HUES6 (cell line): ENCODE measurements around the gene CERK.
"Not testable (repeated sequence)": the region's sequence is repeated elsewhere in the genome, so short reads cannot be mapped to it uniquely, and the experiment has no call there.

Experiments used
- H3K27ac ChIP-seq: 2 replicates; pipeline ENCODE4 v1.7.0; 2013; ENCODE audit warnings: low read depth, mild to moderate bottlenecking, low read length, inconsistent platforms
- H3K27me3 ChIP-seq: 2 replicates; pipeline ENCODE4 v1.6.1; 2013; ENCODE audit warnings: low read length; ENCODE audit not compliant: control insufficient read depth, insufficient read depth
- H3K36me3 ChIP-seq: 2 replicates; pipeline ENCODE4 v1.6.1; 2013; ENCODE audit warnings: low read length; ENCODE audit not compliant: control insufficient read depth, insufficient read depth
- H3K4me1 ChIP-seq: 2 replicates; pipeline ENCODE4 v1.6.1; 2013; ENCODE audit warnings: low read length; ENCODE audit not compliant: control insufficient read depth, insufficient read depth
- H3K4me3 ChIP-seq: 2 replicates; pipeline ENCODE4 v1.5.1; 2013; ENCODE audit warnings: low read depth, low read length
- H3K9ac ChIP-seq: one replicate; pipeline ENCODE4 v1.6.1; 2013; ENCODE audit warnings: mild to moderate bottlenecking, low read length
- H3K9me3 ChIP-seq: 2 replicates; pipeline ENCODE4 v1.6.1; 2013; ENCODE audit warnings: low read depth, low read length; ENCODE audit not compliant: control insufficient read depth, insufficient read depth

The CERK gene

DNA sequence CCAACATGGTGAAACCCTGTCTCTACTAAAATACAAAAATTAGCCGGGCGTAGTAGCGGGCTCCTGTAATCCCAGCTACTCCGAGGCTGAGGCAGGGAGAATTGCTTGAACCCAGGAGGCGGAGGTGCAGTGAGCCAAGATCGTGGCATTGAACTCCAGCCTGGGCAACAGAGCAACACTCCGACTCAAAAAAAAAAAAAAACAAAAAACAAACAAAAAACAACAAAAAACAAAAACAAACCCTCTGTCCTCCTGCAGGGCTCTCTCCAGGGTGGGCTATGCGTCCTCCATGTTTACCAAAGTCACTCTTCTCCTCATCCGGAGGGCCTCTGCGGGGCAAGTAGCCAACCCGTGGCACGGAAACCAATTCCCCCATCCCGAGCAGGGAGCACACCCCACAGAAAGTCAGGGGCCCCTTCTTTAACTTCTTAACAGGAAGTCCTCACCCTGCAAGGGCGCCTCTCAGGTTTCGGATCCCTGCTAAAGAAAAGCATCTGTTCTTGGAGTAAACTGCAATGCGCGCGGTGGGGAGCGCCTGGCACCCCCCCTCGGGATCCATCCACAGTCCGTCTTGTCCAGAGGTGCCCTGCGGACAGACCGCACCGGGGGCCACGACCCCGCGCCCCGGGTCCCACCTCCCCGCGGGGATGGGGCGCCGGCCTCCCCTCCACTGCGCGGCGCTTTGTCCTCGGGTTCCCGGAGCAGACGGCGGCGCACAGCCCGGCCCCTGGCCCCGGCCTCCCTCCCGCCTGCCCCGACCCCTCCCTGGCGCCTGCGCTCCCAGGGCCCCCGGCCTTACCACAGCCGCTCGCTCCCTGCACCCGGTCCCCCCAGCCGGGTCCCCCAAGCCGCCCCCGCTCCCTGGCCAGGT is 712 bp downstream of the CERK start:
- peaks cover 23% of the 10 kb centered on the region for H3K4me1 ChIP-seq
- H3K4me3 ChIP-seq = peak overlapping the region; percentile 78
- 0 out of 2 replicates have a peak, but pooled peaks cover 6% of the 10 kb centered on the region for H3K36me3 ChIP-seq
- peak overlapping the region; percentile 72 for H3K9ac ChIP-seq
- no peaks in the 10 kb centered on the region for H3K27me3 ChIP-seq
- no peaks in the 10 kb centered on the region for H3K9me3 ChIP-seq
- no peak overlapping the region for H3K27ac ChIP-seq

DNA sequence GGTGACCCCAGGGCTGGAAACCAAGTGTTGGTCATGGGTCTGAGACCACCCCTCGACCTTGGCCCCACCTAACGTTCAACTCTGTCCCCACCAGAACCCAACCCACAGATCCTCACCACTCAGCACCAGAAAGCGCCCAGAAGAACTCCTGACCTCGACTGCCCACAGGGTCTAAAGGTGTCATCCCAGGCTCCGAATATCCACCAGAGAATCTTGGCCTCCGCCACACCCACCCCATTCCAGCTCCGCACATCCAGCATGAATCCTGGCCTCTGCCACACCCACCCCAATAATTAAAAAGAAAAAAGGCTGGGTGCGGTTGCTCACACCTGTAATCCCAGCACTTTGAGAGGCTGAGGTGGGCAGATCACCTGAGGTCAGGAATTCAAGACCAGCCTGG is 1.3 kb downstream of the CERK start:
- H3K27me3 ChIP-seq = no peaks in the 10 kb centered on the region

DNA sequence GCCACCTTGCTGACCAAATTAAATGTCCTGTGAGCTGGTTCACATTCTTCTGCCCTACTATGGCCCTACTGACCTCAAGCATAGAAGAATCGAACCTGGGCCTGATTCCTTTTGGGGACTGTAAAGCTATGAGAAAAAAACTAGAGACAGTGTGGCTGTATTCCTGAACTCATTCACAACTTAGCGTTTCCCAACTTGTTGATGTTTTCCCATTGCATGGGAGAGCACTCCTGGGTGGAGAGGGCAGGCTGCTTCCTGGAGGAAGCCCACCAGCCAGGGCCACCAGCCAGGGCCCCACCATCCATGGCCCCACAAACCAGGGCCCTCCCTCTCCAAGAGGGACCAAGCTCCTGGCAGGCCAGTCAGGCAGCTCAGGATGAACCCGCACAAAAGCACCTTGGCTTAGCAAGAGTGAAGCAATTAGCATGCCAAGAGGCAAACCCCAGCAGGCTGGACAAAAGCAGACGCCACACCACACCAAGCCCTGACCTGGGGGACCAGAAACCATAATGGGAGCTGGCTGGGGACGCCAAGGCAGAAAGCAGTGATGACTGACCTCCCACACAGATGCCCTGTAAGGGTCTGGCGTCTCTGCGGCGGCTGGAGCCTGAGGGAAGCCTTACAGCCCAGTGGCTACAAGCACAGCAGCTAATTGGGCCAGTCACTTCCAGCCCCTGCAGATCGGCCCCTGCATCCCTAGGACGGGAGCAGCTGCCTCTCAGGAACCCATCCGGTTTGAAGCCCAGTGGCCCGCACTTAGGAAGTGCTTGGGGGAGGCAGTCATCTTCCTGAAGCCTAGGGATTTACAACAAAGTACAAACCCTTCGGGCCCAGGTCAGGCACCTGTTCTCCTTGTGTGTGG is 2.1 kb downstream of the CERK start:
- peaks cover 36% of the 10 kb centered on the region for H3K4me1 ChIP-seq
- H3K27ac ChIP-seq = no peak overlapping the region
- H3K36me3 ChIP-seq = 0 out of 2 replicates have a peak, but pooled peaks cover 6% of the 10 kb centered on the region
- H3K9me3 ChIP-seq = no peaks in the 10 kb centered on the region
- H3K27me3 ChIP-seq = no peaks in the 10 kb centered on the region
- H3K4me3 ChIP-seq = peak overlapping the region; percentile 78
- no peak overlapping the region for H3K9ac ChIP-seq

More for the DNA sequence above, 1.3 kb downstream of the CERK start:
- peaks cover 29% of the 10 kb centered on the region for H3K4me1 ChIP-seq
- H3K4me3 ChIP-seq = peak overlapping the region; percentile 78
- H3K36me3 ChIP-seq = 0 out of 2 replicates have a peak, but pooled peaks cover 6% of the 10 kb centered on the region
- no peak overlapping the region for H3K9ac ChIP-seq
- H3K9me3 ChIP-seq = no peaks in the 10 kb centered on the region
- H3K27ac ChIP-seq = no peak overlapping the region

DNA sequence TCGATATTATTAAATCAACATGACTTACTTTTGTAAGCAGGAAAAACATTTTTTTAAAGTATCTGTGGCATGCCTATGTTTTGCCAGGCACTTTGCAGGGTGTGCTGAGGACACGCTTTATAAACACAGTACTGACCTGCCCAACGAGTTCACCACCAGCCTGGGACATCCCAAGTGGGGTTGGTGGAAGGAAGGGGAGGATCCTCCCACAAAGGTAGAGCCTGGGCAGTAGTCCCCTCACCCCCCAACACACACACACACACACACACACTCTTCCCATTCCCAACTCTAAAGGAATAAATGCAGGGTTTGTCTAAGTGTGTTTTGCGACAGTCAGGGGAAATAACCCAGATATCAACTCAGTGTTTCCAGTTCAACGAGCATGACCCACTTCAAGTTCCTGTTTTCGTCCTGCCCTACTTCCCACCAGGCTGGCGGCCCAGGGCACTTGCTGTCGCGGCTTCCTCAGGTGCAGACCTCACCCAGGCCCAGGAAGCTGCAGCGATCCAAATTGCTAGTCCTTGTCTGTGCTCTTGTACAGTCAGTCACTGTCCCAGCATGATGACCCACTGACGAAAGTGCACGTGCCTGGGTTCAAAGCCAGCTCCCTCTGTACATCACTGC is 3.1 kb downstream of the CERK start:
- Histone ChIP-seq H3K4me3 (no peak overlapping the region), H3K36me3 (0 out of 2 replicates have a peak, but pooled peaks cover 6% of the 10 kb centered on the region), H3K9me3 (no peaks in the 10 kb centered on the region), H3K4me1 (peaks cover 36% of the 10 kb centered on the region), H3K27ac (no peak overlapping the region), H3K27me3 (no peaks in the 10 kb centered on the region), H3K9ac (no peak overlapping the region)

DNA sequence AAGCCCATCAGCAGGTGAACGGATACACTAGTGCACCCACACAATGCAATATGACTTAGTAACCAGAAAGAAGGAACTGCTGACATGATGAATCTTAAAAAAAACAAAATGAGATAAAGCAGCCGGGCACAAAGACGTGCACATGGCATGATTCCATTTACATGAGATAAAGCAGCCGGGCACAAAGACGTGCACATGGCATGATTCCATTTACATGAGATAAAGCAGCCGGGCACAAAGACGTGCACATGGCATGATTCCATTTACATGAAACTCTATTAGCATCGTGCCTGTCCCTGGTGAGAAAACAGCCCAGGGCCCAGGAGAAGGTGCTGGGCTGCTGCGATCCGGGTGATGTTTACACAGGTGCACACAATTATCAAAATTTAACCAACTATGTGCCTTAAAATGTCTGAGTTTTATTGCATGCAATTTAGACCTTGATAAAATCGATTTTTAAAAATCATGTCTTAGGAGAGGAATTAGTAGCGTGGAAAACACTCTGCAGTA is 3.8 kb downstream of the CERK start:
- not testable (repeated sequence) for H3K4me3 ChIP-seq, H3K36me3 ChIP-seq, H3K9me3 ChIP-seq, H3K9ac ChIP-seq, H3K27ac ChIP-seq, H3K27me3 ChIP-seq
- H3K4me1 ChIP-seq = peaks cover 33% of the 10 kb centered on the region

DNA sequence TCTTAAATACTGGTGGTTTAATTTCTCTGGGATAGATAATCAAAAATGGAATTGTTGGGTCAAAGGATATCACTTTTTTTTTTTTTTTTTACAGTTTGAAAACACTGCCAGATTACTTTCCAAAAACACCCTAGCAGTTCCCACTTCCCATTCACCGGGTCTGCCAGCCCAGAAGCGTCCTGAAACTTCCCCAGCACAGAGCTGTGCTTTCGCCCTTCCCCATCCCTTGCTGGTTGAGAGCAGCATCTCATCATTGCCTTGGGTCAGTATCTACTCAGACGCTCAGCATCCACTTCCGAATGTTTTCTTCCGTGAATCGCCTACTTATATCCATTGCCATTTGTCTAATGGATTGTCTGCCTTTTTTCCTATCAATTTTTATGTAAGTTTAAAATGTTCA is 5.5 kb downstream of the CERK start:
- Histone ChIP-seq H3K9ac (no peak overlapping the region), H3K36me3 (0 out of 2 replicates have a peak, but pooled peaks cover 6% of the 10 kb centered on the region), H3K9me3 (no peaks in the 10 kb centered on the region), H3K27me3 (no peaks in the 10 kb centered on the region), H3K4me1 (peaks cover 27% of the 10 kb centered on the region), H3K4me3 (no peak overlapping the region), H3K27ac (no peak overlapping the region)

DNA sequence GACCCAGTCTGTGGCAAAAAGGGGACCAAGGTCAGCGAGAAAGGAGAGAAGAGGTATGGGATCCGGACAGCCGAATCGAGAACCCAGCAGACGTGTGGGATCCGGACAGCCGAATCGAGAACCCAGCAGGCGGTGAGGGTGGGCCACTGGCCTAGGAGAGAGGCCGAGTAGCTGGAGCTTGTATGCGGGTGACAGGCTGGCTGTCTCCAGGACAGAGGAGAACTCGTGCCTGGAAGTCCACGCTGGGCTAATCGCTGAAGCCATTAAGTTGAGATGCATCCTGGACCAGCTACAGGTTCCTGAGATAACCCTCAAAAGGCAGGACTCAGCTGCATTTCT is 6.0 kb downstream of the CERK start:
- Histone ChIP-seq H3K27ac (no peak overlapping the region), H3K27me3 (no peaks in the 10 kb centered on the region), H3K9ac (no peak overlapping the region), H3K4me1 (peaks cover 27% of the 10 kb centered on the region), H3K9me3 (no peaks in the 10 kb centered on the region), H3K4me3 (no peak overlapping the region), H3K36me3 (0 out of 2 replicates have a peak, but pooled peaks cover 6% of the 10 kb centered on the region)

DNA sequence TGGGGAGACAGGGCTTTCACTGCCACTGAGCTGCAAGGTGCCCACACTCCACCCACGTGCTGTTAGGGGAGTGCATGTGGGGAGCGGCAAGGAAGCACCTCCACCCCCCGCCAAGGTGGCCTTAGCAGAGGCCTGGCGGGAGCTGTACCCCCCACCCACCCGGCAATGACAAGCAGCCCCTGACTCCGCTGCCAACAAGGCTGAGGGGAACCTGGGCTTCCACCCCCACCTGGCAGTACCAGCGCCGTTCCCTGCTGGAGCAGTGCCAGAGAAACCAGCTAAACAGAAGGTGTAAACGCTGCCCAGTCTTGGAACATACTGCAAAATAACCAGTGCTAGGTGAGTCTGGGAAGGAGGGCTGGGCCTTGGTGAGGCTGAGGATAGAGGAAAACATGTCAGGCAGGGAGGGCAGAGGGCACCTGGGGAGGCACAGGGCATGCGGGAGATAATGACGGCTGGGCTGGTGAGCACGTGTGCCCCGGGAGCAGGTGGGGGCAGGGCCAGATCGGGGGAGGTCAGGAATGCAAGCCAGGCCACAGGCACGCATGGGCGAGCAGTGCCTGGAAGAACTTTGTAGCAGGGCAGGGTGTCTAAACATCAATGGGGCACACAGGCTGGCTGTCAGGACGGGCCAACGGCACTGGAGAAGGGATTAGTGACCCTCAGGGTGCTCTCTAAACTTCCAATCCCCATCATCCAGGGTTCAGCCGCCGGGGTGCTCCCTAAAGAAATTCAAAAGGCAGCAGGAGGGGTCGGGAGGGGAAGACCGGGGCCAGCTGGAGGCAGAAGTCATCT is 6.6 kb downstream of the CERK start:
- Histone ChIP-seq H3K4me3 (no peak overlapping the region), H3K36me3 (0 out of 2 replicates have a peak, but pooled peaks cover 6% of the 10 kb centered on the region), H3K27ac (no peak overlapping the region), H3K9ac (no peak overlapping the region), H3K9me3 (no peaks in the 10 kb centered on the region), H3K4me1 (peaks cover 24% of the 10 kb centered on the region), H3K27me3 (no peaks in the 10 kb centered on the region)

DNA sequence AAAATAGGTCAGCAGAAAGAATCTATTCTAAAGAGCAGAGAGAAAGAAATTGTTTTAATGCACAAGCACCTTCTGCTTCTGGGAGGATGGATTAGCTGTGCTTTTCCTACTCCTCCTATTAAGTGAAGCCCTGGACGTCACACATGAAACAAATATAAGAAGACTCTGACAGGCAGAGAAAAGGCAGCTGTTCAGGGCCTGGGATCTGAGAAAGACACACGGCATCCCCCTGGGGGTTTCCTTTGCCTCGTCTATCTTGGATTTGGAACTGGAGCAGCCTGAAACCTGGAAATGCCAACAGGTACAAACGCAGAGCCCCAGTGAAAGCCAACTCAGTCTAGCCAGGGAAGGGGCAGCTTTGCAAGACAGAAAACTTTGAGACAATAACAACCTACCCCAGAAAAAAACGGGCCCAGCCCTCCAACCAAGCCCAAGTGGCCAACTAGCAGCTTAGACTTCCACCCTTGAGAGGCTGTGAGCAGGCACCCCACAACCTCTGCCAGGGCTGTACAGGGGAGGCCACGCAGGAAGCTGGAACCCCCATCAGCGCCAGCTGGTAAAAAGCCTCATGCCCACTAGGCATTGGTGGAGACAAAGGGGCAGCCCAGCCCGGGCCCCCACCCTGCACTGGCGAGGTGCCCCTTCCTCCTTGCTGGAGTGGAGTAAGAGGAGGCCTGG is 7.3 kb downstream of the CERK start:
- Histone ChIP-seq H3K4me1 (peaks cover 17% of the 10 kb centered on the region), H3K27me3 (no peaks in the 10 kb centered on the region), H3K36me3 (peaks cover 11% of the 10 kb centered on the region; the same call in 1 of the 2 replicates), H3K4me3 (no peak overlapping the region), H3K9ac (no peak overlapping the region), H3K27ac (no peak overlapping the region), H3K9me3 (no peaks in the 10 kb centered on the region)

DNA sequence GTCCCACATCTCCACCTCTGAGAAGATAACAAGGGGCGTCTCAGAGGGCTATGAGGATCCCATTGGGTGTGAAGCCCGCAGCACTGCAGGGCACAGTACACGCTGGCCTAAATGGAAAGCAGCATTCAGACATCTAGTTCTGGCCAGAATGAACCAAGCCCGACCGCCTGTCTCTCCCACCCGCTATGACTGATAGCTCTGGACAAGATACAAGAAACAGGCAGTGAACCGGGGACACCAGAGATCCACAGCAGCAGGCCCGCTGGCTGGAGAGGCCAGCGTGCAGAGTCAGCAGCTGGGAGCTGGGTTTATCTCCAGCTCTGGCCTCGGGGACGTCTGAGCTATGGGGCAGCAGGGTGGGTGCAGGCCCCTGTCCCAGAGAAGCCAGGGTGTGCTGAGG is 9.6 kb downstream of the CERK start:
- Histone ChIP-seq H3K27ac (no peak overlapping the region), H3K36me3 (peaks cover 10% of the 10 kb centered on the region; the same call in 1 of the 2 replicates), H3K9ac (no peak overlapping the region), H3K4me3 (no peak overlapping the region), H3K27me3 (no peaks in the 10 kb centered on the region), H3K9me3 (no peaks in the 10 kb centered on the region), H3K4me1 (peaks cover 13% of the 10 kb centered on the region)
